ENCODE measurements around the gene JAK1.
A peak's percentile ranks its signal among the peaks of the same experiment; 100 is the strongest.
"Not testable (repeated sequence)": the region's sequence is repeated elsewhere in the genome, so short reads cannot be mapped to it uniquely, and the experiment has no call there.

The JAK1 gene

GRCh38 chr1:64948216-64948615, 18.1 kb downstream of the JAK1 start:
- no peak for DNase-seq

DNA sequence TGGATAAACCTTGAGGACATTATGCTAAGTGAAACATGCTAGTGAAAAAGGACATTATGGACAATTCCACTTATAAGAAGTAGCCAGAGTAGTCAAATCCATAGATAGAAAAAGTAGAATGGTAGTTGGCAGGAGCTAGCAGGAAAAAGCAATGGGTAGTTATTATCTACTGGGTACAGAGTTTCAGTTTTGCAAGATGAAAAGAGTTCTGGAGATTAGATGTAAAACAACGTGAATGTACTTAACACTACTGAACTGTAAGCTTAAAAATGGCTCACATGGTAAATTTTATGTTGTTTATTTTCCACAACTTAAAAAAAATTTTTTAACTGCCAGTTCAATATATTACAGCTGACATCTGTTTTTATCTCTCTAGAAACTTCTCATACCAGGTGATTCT, 19.4 kb downstream of the JAK1 start:
- no peak for DNase-seq

- no peak for DNase-seq
Observed at GRCh38 chr1:64944913-64945312, 21.4 kb downstream of the JAK1 start.

- no peak for DNase-seq
Observed at GRCh38 chr1:64942675-64943074, 23.7 kb downstream of the JAK1 start.

DNA sequence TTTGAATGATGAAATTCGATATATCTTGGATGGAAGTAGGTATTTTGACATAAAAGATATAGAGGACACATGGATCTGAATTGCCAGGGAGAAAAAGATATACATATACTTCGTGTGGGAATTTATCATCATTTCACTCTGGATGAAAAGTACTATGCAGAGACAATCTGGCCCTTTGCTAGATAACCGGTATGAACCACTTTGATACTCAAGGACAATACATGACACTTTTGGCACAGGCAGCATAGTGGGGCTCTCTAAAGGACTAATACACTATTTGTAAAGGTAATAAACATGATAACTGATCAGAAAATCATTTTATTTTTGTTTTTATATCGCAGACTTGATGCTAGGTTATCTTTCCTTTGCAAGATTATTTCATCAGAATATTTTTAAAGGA, 24.2 kb downstream of the JAK1 start:
- DNase-seq, result no peak

GRCh38 chr1:64941461-64942117, 24.8 kb downstream of the JAK1 start:
- no peak for DNase-seq

DNA sequence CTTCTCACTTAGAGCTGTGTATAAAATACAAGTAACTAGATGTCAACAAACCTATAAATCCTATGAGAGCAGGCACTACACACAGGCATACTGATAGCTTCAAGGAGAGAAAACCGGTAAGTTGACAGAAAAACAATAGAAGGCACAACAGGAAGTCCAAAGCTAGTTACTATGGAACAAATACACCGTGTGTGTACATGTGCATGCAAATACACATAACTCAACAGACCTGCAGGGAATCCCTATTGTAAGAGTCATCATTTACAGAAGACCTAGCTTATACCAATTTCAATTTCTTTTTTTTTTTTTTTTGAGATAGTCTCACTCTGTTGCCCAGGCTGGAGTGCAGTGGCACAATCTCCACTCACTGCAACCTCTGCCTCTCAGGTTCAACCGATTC, 26.3 kb downstream of the JAK1 start:
- no peak for DNase-seq

- no peak for DNase-seq
Observed at GRCh38 chr1:64938991-64939390, 27.4 kb downstream of the JAK1 start.

DNA sequence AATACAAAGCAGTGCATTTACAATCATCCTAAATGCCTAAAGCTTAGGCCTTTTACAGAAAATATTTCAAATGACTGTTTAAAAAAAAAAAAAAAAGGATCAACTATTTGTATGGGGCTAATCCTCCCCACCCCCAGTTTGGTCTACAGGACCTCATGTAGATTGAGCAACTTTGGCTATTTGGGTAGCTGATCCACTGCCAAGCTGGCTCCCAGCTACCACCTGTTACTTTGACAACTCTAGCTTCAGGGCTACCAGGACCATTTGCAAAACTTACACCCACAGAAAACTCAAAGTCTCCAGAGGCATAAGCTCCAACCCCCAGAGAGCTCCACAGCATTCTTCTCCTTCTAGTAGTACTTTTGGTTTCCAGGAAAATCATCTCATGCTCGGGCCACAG, 29.4 kb downstream of the JAK1 start:
- DNase-seq, result no peak

DNA sequence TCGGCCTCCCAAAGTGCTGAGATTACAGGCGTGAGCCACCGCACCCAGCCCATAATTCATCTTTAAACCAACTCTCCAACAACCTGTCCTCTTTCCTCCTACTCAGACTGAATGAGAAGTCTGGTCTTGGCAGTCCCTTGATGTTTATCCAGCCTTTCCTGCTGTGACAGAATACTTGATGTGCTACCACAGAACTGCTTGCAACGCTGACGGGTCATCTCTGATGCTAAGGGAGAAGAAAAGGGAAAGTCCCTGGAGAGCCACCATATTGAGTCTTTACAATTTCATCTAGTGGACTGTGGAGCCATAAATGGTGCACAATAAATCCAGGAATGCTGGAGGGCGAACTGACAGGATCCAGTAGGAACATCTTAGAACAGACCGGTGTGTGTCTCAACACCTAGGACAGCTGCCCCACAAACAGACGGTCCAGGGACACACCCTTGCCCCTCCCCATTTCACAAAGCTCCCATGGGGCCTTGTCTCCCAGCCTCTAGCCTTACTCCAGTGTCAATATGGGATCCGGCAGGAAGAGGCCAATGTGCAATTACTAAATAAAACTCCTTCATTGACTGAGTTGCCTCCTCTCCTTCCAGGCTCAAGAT, 30.7 kb downstream of the JAK1 start:
- no peak for DNase-seq

GRCh38 chr1:64934878-64935275, 31.5 kb downstream of the JAK1 start:
- DNase-seq, result no peak

- DNase-seq, result peak; percentile 22
Observed at GRCh38 chr1:64934115-64934877, 32.1 kb downstream of the JAK1 start.

- DNase-seq, result peak; percentile 29
Observed at GRCh38 chr1:64933296-64934070, 32.9 kb downstream of the JAK1 start.

GRCh38 chr1:64932962-64933295, 33.4 kb downstream of the JAK1 start:
- no peak for DNase-seq

GRCh38 chr1:64930640-64931039, 35.7 kb downstream of the JAK1 start:
- not testable (repeated sequence) for DNase-seq

- no peak for DNase-seq
Observed at GRCh38 chr1:64929221-64929620, 37.1 kb downstream of the JAK1 start.

DNA sequence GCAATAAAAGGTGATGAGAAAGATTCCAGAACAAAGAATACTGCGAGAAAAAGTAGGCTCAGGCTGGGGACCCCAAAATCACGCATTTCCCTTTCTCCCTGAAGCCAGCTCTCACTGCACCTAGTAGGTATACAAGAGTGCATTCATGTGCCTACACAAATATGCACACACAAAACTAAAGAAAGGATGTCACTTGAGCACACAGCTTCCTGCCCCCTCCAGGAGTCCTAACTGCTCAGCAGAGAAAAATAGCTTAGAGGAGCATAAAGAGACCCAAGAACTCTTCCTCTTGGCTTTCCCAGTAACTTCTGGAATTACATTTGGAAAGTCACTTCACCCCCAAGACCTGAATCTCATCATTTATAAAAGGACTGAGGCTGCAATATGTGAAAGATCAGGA, 38.0 kb downstream of the JAK1 start:
- no peak for DNase-seq

GRCh38 chr1:64925594-64925993, 40.8 kb downstream of the JAK1 start:
- no peak for DNase-seq

- DNase-seq, result peak; percentile 19
Observed at GRCh38 chr1:64923294-64923718, 43.0 kb downstream of the JAK1 start.

- DNase-seq, result no peak
Observed at GRCh38 chr1:64922336-64922735, 44.0 kb downstream of the JAK1 start.

- DNase-seq, result no peak
Observed at GRCh38 chr1:64921771-64922170, 44.6 kb downstream of the JAK1 start.

GRCh38 chr1:64920941-64921589, 45.3 kb downstream of the JAK1 start:
- DNase-seq, result no peak

DNA sequence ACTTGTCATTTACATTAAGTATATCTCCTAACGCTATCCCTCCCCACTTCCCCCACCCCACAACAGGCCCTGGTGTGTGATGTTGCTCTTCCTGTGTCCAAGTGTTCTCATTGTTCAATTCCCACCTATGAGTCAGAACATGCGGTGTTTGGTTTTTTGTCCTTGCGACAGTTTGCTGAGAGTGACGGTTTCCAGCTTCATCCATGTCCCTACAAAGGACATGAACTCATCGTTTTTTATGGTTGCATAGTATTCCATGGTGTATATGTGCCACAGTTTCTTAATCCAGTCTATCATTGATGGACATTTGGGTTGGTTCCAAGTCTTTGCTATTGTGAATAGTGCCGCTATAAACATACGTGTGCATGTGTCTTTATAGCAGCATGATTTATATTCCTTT, 47.2 kb downstream of the JAK1 start:
- not testable (repeated sequence) for DNase-seq
